Measurements from ENCODE around the gene SLC38A9.

The SLC38A9 gene

DNA sequence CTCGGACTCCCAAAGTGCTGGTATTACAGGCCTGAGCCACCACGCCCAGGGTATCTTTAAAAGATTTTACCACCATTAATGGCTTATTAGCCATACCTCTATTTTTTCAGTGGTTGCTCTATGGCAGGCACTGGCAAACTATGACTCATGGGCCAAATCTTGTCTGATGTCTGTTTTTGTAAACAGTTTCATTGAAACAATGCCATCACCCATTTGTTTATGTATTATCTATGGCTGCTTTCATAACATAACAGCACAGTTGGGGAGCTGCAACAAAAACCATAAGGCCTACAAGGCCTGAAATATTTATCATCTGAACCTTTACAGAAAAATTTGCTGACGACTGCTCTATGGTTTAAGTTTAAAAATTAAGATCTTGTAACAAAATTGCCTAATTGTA, 66.8 kb downstream of the SLC38A9 start:
- DNase-seq: no peak

DNA sequence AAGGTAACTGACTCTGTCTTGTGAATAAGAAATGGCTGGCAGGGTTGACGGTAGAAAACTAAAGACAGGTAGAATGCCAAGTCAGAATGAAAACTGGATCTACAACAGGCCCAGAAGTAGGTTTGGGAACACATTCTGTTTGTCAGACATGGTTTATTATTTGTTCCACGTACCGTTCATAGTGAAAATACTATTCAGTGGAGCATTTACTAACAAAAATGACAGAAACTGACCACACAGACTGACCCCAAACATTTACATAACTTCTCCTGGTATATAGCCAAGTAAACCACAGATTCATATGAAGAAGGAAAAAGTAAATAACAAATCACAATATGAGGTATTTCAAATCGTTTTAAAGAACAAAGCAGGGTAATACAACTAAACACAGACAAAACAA, 73.7 kb downstream of the SLC38A9 start:
- no peak for DNase-seq

DNA sequence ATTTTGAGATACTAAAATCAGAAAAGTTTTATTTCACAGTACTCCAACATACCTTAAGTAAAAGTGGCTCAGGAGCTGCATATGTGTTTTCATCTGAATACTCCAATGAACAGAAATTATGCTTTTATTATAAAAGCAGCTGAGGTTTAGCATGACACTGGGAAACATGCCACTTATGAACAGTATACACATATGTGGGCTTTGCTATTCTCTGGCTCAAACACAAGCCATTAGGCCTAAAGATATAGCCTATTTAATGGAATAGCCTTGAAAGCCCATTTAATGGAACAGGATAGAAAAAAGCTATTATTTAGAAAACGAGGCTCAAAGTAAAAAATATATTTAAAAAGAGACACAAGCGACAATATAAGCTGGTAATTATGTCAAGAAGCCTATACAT, 74.1 kb downstream of the SLC38A9 start:
- DNase-seq: no peak

DNA sequence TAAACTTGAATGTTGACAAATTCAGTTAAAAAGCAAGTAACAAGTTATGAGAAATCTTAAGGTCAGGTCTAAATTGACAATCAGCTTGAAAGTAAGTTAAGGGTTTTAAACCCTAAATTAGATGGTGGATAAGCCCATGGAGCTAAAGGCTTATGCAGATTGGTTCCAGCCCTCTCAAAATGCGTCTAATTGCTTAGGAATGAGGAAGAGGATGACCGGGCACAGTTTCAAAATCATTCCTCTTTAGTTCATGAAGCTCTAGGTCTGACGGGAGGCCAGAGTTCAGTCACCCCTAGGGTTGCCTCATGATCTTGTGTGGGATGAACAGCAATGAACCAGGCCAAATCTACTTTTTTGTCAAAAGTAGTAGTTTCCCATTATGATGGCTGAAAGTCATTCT, 75.4 kb downstream of the SLC38A9 start:
- no peak for DNase-seq

DNA sequence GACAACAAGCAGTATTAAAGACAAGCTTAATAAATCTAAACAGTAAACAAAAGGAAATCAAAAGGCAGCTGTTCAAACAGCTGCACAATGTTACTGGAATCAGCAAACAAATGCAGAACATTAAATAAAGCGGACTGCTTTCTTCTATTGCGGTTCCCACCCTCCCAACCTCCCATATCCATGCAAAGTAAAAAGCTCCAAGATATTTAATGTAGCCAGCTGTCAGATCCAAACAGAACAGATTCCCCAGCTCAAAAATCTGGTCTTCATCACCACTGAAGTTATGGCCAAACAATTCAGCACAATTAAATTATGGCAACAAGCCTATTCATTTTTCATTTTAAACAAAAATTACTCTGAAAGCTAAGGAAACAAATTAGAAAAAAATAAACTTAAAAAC, 75.9 kb downstream of the SLC38A9 start:
- DNase-seq: no peak

DNA sequence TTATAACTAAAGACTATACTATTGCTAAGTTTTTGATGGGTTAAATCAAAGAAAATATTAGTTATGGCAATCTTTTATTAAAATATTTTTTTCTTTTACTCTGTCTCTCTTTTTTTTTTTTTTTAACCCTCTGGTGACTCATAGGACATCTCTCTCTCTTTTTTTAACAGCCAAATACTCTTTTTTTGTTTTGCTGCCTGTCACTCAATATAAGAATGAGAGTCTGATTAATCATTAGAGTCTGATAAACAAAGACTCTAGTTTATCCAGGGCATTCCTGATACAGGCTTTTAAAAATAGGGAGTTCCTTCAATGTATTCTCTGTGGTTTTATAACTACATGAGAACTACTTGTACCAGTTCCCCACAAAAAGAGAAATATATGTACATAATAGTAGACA, 77.3 kb downstream of the SLC38A9 start:
- DNase-seq: no peak

DNA sequence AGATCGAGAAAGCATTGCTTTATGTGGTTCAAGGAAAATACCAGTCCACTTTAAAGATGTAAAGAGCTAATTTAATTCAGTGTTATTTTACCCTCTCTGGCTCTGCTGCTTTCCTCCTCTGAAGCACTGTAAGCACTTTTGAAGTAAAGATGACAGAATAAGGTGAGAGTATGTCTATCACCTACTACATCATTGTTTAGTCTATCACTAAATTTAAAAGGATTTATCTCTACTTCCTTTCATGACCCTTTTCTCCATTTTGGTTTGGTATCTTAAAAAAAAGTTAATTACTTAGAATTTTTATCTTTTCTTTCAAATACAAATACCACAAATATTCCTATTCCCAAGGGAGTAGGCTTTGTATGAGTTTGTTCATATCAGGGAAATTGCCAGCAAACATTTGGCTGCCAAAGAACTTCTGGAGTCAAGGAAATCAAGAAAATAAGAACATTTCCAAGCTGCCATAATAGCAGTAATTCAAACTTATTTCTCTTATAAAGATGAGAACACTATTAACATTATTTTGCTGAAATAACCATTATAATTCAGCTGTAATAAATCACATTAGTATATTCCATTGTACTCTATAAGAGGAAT, 77.8 kb downstream of the SLC38A9 start:
- DNase-seq: no peak

DNA sequence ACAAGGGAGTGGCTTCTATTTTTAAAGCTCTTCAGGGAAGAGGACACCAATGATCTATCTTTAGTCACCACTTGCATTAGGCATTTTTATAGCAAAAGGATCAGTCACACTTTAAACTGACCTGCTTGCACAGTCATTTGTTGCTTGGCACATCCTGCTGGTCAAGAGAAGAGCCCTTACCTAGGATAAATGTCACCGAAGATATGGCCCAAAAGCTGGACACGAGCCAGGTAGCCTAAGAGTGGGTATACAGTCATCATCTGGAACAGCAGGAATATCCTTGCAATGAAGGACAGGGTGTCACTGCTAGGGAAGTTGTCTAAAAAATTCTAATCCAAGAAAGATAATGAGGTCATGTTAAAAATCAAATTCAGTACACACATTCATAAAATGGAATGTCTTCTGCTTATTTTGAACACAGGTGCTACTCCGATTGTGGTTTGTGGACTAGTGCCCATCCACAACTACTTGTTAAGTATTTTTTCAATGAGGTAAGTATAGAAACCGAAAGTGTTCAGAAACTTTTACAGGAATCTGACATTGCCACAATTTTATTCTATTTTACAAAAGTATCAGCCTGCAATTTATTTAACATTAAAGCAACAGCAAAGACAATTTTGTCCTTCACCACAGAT, 78.4 kb downstream of the SLC38A9 start:
- no peak for DNase-seq

DNA sequence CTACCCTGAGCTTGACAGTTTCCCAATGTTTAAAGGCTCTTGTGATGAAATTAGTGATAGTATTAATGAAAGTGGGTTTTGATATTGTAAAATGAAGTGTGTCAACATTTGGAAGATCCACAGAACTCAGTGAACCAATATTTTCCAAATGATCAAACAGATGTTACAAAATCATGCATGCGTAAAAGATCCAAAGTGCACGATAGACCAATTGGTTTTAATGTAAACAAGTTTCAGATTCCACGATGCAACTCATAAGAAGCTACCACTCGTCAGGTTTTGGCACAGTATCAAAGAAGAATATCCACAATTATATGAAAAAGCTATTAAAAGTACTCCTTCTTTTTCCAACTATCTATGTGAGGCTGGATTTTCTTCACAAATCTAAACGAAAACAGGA, 82.3 kb downstream of the SLC38A9 start:
- DNase-seq: no peak

DNA sequence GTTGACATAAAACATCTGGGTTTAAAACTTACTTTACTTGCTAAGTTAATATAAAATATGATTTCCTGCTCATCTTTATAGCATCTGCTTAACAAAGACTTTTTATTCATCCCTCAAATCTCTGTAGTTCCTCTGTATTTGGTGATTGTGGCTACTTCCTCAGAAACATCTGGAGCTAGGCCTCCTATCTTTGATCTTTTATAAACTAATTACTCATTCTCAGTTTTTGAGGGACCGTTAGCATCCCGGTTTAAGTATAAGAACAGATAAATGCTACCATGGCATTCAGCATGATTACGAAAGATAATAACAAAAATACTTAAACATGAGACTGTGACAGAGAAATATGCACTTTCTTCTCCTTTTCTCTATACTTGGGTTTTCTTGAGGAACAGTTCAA, 85.3 kb downstream of the SLC38A9 start:
- no peak for DNase-seq

DNA sequence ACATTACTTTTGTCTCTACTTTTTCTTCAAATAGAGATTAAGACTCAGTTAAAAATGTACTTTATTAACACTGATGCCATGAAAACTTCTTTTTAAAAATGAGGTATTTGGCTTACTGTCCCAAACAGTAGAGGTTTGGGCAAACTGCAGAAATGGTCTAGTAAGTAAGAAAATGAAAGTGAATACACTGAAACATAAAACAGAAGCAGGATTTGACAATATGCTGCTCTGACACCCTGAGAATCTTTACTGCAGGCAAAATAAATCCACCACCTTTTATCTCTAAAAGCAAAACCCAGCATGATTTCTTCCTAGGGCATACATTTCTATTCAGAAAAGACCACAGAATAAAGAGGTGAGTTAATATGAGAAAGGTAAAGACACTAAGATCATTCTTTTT, 86.2 kb downstream of the SLC38A9 start:
- DNase-seq: no peak

DNA sequence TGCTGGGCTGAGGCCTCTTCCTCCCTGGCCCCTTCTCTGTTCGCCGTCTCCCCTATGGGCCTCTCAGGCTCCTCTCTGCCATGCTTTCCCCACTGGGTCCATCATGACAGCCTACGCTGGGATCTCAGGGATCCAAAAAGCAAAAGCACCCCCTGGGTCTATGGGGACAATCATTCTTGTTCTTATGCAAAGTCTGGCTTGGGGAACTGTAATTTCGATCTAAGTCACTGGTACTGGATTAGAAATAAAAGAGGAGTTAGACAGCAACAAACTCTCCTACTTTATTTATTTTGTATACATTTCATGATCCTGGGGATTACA, 86.6 kb downstream of the SLC38A9 start:
- no peak for DNase-seq

DNA sequence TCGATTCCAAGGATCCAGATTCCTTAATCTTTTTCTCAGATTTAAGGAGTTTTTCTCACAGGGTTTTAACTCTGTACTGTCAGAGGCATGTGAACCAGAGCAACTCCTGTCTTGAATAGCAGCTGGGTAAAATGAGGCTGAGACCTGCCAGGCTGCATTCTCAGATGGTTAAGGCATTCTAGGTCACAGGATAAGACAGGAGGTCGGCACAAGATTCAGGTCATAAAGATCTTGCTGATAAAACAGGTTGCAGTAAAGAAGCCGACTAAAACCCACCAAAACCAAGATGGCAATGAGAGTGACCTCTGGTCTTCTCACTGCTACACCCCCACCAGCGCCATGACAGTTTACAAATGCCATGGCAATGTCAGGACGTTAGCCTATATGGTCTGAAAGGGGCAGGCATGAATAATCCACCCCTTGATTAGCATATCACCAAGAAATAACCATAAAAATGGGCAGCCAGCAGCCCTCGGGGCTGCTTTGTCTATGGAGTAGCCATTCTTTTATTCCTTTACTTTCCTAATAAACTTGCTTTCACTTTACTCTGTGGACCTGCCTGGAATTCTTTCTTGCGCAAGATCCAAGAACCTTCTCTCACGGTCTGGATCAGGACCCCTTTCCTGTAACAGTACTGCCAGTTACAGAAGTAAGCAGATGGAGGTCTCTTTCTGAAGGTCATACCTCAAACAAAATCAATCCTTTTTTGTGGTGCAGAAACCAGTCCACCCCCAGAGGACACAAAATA, 87.1 kb downstream of the SLC38A9 start:
- DNase-seq: no peak

DNA sequence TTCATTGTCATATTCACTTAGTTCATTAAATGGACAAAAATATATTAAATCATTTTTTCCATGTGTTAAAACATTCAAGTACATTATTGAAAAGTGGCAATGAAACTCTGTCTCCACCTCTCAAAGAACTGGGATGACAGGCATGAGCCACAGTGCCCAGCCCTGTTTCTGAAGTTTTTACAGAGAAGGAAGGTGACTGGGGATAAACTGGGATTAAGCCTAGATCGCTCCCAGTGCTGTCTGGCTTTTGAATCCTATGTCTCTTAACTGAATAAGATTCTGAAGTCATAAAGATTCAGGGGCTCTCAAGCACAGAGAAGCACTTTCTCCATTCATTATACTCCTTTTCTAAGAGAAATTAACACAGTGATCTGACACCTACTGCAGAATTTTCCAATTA, 88.3 kb downstream of the SLC38A9 start:
- DNase-seq: no peak

DNA sequence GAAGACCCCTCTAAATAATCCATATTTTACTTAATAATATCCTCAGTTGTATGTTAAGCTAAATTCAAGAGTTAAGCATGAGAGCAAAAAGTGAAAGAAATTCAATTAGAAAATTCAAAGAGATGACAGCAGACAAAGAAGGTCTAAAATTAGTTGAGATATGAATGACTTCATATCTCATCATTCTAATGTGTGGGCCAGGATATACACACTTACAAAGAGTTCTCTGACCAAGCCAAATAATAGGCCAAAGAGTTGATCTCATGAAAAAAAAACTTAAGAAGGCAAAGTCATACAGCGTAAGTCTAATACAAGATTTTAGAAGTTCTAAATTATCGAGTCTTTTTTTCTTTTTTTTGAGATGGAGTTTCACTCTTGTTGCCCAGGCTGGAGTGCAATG, 89.7 kb downstream of the SLC38A9 start:
- no peak for DNase-seq

DNA sequence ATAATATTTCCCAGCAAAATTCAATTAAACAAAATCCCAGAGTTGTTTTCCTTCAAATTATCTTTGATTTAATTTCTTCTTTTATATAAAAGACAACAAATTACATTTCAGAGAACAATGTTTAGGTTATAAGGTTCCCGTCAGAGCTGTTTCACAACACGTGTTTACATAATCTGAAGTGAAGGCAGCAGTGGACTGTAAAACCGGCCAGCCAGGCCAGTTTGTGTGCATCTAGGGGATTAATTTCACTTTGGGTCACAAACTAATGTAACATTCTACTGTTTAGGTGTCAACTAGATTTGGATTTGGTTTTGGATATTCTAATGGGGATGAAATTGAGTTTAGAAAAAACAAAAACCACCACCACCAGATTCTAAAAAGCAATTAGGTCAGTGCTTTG, 90.9 kb downstream of the SLC38A9 start:
- DNase-seq: no peak

DNA sequence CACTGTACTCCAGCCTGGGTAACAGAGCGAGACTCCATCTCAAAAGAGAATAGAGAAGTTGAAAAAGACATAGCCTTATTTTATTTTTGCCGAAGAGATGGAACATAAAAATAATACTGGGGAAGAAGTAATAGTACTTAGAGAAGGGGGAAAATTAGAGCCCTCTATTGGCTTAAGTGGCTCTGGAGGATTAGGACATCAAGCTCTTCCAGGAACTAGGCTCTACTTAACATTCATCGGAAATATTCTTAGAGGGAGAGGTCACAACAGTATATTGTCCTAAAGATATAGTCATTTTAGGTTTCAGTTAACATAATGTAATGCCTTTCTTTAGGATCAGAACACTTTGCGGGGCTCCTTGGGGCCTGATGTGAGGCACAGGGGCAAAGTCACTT, 91.4 kb downstream of the SLC38A9 start:
- no peak for DNase-seq

DNA sequence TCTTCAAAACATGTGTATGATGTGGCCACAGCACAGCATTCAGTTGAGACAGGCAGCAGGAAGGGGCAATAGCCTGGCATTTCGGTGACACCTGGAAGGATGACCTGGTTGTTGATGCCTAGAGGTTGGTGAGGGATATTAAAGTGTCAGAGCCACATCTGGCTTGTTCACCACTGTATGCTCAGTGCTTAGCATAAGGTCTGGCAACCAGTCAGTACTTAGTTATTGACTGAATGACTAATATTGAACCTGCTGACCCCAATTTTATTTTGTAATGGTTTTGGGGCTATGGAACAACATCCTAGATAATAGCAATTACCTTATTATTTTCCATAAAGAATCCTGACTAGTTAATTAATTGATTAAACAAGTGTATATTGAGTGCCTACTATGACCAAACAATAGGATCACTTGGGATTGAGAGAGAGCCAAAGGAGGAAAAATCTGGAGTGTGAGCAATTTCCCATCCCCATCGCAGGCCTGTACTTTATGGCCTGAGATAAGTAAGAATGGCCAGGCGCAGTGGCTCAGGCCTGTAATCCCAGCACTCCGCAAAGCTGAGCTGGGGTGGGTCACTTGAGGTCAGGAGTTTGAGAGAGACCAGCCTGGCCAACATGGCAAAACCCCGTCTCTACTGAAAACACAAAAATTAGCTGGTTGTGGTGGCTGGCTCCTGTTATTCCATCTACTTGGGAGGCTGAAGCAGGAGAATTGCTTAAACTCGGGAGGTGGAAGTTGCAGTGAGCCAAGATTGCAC, 91.9 kb downstream of the SLC38A9 start:
- no peak for DNase-seq

DNA sequence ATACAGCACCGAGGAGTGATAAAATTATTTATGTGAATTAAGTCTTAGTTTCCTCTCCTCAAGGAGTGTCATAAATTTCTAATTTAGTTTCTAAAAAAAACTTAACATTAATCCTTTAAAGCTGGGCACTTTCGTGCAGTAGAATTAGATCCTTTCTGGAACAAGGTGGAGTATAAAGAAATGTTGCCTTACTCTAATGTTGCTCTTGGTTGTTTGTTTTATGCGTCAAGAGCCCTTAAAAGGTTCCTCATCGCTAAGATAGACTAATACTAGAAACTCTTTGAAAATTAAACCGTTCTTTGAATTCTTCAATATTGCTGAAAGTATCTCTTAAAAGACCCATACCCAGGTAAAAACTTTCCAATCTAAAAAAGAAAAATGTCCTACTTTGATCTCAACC, 93.8 kb downstream of the SLC38A9 start:
- DNase-seq: no peak

DNA sequence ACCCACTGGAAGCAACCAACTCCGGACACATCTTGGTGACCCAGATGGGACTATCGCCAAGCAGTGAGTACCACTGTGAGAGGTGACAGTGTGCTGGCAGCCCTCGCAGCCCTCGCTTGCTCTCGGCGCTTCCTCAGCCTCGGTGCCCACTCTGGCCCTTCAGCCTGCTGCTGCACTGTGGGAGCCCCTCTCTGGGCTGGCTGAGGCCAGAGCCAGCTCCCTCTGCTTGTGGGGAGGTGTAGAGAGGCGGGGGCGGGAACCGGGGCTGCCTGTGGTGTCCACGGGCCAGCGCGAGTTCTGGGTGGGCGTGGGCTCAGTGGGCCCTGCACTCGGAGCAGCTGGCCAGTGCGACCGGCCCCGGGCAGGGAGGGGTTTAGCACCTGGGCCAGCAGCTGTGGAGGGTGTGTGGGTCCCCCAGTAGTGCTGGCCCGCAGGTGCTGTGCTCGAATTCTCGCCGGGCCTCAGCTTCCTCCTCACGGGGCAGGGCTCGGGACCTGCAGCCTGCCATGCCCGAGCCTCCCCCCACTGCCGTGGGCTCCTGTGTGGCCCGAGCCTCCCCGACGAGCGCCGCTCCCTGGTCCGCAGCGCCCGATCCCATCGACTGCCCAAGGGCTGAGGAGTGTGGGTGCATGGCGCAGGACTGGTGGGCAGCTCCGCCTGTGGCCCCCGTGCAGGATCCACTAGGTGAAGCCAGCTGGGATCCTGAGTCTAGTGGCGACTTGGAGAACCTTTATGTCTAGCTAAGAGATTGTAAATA, 98.8 kb downstream of the SLC38A9 start:
- DNase-seq: no peak

DNA sequence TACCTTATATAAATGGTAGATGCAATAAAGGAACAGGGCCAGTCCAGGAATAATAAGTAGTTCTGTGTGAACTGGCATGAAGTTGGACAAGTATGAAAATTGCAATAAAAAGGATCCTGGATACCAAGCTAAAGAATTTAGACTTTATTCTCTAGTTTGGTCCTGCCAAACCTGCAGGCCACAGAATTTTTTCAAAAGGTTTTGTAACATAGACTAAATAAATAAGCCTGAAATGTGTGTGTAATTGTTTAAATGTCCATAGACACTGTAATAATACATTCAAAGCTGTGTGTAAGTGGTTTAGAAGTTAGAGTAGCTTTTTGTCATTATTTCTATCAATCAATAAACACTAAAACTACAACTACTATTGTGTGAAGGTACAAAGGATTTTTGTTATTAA, 101.6 kb downstream of the SLC38A9 start:
- no peak for DNase-seq

DNA sequence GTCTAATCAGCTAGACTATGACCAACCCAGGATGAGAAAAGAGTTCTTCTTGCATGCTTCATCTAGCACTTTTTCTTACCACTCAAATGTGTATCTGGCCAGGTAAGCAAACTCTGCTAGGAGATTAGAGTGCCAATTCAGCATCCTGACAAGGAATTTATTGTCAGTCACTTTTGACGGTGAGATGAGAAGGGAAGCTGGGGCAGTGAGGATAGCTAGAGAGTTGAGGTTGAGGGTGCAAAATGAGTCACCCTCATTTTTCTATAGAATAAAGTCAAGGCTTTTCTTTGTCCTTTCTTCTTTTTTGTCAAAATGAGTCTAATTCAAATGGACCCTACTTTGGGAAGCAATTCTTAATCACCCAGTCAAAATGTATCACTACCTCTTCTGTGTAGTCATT, 102.7 kb downstream of the SLC38A9 start:
- no peak for DNase-seq

DNA sequence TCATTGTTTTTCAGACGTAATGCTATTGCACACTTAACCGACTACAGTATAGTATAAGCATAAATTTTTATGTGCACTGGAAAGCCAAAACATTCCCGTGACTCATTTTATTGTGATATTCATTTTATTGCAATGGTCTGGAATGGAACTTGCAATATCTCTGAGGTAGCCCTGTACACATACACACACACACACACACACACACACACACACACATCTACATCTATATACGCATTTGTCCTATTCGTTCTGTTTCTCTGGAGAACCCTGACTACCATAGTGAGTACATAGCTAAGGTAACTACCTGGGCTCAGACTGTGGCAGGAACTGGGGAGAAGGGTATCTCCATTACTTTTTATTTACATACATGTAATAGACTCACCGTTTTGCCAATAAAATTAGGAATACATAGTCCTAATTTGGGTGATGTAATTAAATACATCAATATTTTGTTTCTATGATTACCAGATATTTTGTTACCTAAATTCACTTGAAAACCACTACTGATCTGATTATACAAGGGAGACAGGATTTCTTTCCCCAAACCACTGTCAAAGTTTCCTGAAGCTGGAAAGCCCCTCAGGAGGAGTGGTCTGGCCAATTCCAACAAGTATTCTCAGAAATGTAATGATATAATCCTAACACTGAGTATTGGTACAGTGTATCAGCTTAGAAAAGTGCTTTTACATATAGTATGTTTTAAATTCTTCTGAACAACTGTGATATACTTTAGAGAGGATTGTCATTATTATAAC, 103.4 kb downstream of the SLC38A9 start:
- DNase-seq: no peak
